NCI-H82 (cell line): ENCODE measurements around the gene TOM1.

Experiments
- DNase-seq: peaks from one replicate; lab custom pipeline; 2025; lab: John Stamatoyannopoulos, UW

Gene TOM1

DNA sequence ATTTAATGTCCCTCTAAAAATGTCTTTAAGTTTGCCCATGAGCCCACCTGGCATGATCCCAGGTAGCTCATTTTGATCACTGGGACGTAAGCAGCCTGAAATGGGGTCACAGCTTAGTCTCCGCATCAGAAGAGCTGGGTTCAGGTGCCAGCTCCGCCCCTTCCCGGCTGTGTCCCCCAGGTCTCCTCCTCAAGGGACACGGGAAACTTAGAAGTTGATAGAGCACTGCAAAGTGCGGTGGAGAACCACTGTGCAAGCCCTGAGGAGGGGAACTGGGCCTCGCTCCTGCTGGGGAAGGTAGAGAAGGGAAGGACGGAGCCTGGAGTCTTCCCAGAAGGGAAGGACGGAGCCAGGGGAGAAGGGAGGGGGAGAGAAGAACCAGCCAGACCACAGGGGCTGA, 7.7 kb downstream of the TOM1 start:
- no peak for DNase-seq

DNA sequence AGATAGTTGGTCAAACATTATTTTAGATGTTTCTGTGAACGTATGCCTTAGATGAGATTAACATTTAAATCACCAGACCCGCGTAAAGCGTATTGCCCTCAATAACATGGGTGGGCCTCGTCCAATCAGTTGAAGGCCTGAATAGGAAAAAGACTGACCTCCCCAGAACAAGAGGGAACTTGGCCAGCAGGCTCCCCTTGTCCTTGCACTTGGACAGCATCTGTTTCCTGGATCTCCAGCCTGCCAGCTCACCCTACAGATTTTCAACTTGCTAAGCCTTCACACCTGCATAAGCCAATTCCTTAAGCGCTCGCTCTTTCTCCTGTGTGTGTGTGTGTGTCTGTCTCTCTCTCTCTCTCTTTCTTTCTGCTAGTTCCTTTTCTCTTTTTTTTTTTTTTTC, 8.2 kb downstream of the TOM1 start:
- DNase-seq, result no peak

DNA sequence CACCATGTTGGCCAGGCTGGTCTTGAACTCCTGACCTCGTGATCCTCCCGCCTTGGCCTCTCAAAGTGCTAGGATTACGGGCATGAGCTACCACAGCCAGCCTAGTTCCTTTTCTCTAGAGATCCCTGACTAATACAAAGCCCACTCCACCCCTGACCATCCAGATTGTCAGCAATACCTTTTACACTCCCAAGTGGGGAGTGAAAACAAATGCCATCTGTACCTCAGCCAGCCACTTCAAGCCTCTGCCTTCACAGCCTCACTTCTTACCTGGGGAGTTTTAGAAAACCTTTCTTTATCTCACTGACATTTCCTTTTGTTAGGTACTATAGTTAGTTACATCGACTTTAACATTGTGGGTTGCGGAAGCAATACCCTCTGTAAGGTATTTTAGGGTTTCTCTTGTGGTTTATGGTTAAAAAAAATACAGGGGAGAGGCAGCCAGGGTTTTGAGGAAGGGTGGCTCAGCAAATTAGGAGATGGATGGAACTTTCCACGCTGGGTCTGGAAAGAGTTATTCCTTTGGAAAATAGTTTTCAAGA, 8.9 kb downstream of the TOM1 start:
- no peak for DNase-seq

- DNase-seq, result no peak
Measured at GRCh38 chr22:35310556-35311550, 11.2 kb downstream of the TOM1 start.

GRCh38 chr22:35311551-35311999, 11.9 kb downstream of the TOM1 start:
- DNase-seq, result no peak

DNA sequence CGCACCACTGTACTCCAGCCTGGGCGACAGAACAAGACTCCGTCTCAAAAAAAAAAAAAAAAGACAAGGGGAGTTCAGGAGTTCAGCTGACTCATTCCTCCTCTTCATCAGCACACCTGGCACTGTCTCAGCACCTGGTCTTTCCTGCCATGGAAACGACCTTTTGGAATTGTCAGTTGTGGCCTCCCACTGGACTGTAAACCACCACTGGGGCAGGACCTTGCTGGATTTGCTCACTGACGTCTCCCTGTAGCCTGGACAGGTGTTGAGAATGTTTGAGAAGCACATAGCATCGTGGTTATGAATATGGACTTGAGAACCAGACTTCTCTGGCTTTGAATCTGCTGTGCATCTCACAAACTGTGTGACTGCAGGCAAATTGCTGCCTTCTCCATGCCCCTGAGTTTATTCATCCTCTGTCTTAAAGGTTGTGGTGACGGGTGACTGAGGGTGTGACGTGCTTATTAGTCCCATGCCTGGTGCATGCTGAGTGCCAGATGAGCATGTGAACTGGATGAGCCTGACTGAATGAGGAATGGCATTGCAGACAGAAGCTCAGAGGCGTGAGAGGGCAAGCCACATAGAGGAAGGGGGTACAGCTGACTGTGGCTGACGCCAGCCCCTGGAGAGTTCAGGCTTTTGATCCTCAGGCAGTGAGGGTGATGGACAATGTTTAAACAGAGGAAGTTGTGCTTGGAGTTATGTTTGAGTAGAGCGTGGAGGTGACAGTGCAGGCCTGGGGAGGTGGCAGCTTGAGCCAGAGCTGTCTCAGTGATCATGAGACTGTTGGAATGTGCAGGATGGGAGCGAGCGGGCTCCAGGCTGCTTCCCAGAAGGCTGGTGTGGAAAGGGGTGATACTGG, 12.7 kb downstream of the TOM1 start:
- no peak for DNase-seq

GRCh38 chr22:35313311-35314121, 13.8 kb downstream of the TOM1 start:
- peak; percentile 72 for DNase-seq

DNA sequence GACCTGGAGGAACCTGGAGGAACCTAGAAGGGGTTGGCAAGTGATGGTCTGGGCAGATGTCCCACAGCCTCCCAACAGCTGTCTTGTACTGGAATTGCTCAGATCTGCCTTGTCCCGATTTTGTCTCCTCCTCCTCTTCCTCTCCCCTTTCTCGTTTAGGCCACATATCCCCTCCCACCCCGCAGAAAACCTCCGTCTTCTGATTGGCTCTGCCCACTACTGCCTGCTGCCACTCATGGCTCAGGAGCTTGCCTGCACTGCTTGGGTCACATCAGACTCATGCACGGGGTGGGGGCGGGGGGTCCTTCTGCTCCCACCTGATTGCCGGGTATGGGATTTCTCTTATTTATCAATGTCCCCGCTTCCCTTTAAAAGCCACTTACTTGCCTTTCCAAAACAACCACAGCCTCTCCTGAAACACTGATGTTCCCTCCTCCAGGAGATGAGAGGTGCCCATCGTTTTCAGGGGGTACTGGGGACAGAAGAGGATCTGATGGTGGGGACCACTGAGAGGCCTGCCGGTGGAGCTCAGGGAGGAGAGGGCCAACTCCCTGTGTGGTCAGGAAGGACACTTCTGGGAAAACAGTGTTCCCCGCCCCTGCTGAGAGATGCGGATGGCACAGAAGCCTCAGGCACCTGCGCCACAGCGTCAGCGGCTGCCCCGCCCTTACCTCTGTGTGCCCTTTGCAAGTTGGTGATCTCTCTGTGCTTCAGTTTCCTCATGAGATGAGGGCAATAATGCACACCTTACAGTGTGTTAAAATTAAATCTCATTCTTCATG, 14.7 kb downstream of the TOM1 start:
- DNase-seq, result peak; percentile 22

- no peak for DNase-seq
Measured at GRCh38 chr22:35315141-35315854, 15.6 kb downstream of the TOM1 start.

DNA sequence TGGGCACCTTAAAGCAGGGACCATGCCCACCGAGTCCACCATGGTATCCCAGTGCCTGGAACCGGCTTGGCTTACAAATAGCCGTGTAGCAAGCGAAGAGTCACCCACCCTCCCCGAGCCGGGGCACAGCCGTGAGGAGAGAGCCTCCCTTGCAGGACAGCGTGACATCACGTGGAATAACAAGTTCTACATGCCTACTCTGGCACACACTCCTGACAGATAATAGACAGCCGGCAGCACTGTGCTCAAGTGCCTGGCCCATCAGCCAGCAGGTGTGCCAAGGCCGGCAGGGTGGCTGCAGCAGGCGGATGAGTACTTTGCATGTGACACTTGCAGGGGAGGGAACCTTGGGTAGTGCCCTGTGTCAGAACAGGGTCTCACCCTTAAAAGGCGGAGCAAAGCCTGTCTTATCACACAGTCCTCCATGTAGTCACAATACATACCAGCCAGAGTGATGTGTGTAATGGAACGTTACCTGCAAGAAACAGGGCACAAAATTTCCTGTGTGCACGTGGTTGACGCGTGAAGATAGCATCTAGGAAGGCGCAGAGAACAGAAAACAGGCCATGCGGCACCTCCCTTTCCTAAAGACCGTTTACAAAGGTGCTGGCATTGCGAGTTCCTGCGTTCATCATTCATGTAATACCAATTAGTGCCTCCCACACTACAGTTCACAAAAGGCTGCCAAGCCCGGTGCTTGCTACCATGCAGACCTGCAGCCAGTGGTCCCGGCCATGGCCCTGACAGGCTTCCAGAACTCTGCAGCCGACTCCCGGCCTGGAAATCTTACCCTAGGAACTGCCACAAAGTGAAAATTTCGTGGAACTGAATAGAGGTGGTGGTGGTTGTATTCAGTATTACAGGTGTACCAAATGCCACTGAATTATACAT, 16.4 kb downstream of the TOM1 start:
- no peak for DNase-seq

DNA sequence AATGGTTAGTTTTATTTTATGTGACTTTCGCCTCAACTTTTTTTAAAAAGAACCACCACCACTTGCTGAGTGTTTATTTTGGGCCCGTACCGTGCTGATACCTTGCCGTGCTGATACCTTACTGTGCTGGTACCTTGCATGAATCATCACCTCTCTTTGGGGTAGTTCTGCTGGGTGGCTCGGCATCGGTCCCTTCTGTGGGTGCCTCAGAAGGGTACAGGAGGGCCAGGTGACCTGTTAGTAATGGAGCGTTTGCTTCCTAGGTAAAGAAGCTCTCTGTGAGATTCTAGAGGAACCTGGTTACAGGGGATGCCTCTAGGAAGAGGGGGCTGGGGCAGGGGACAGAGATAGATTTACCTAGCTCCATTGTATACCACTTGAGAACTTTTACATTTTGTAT, 17.1 kb downstream of the TOM1 start:
- DNase-seq, result no peak

- DNase-seq, result no peak
Measured at GRCh38 chr22:35317680-35318290, 18.1 kb downstream of the TOM1 start.

DNA sequence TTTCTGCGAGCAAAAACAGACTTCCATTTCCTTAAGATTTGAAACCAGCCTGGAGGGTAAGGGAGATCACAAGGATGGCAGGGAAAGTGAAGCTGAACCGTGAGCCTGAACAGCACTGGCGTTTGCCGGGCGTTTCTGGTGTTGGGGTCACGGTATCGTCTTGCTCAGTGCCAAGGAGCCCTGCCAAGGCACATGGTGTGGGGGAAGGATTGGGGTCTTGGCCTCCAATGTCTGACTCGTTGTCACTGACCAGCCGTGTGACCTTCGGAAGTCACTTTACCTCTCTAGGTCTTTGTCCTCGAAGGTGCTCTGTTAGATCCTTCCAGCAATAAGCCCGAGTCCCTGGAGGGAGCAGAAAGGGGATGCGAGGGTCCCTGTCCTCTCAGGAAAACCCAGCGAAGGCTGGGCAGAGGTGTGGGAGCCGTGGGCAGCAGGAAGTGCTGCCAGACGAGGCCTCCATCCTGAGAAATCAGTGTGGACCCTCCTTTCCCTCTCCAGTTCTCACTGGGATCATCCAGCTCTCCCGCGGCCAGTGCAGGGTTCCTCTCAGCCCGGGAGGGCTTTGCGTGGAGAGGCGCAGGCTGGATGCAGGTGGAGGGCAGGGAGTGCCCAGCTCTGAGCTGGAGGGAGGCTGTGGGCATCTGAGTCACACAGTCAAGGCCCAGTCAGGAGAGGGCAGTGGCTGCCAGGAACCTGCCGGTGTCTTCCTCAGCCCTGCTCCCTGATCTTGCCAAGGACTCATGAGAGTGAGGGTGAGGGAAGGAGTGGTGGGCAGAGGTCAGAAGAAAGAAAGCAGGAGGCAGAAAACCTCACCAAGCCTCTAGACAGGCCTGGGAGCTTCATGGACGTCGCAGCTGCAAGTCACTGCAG, 18.9 kb downstream of the TOM1 start:
- no peak for DNase-seq

- no peak for DNase-seq
Measured at GRCh38 chr22:35319244-35319985, 19.7 kb downstream of the TOM1 start.

GRCh38 chr22:35322126-35322525, 22.4 kb downstream of the TOM1 start:
- DNase-seq, result no peak

- no peak for DNase-seq
Measured at GRCh38 chr22:35322893-35323292, 23.2 kb downstream of the TOM1 start.

GRCh38 chr22:35323305-35323704, 23.6 kb downstream of the TOM1 start:
- DNase-seq, result no peak
